AG04450 (cell line): ENCODE data around the gene LRRC28. TPM values are rescaled to one million over a fixed set of nuclear protein-coding genes. Genes with fewer than 3 reads are reported as not detected.

ENCODE experiments used
- CTCF ChIA-PET: fragments of 300-600, 350-600 bp; formaldehyde crosslinking; extraction: SDS; loops from one replicate; lab custom pipeline; 2022; ENCODE audit warnings: antibody characterized with exemption, inconsistent platforms; lab: Charles Lee
- POLR2A ChIA-PET: fragments of 350-600 bp; formaldehyde crosslinking; extraction: SDS; loops from one replicate; lab custom pipeline; 2021; ENCODE audit warnings: antibody characterized with exemption, inconsistent platforms; lab: Yijun Ruan, JAX
- DNase-seq: peaks from one replicate; pipeline ENCODE4 v3.0.0-alpha.2; 2011; ENCODE audit warnings: low read depth, low spot score
- H3K27ac ChIP-seq: one replicate; pipeline ENCODE4 v1.5.1; 2012; ENCODE audit warnings: low read depth, low read length, control low read depth
- H3K27me3 ChIP-seq: one replicate; pipeline ENCODE4 v1.6.0; 2012; ENCODE audit warnings: low read length; ENCODE audit not compliant: control insufficient read depth, insufficient read depth
- H3K4me3 ChIP-seq: 2 replicates; pipeline ENCODE4 v1.5.1; 2011; ENCODE audit warnings: mild to moderate bottlenecking, low read depth, low read length, control low read depth
- H3K9me3 ChIP-seq: 2 replicates; pipeline ENCODE4 v1.5.1; 2012; ENCODE audit warnings: low read length; ENCODE audit not compliant: control insufficient read depth, insufficient read depth
- CTCF ChIP-seq: IDR thresholded peaks from 2 replicates; pipeline ENCODE4 v1.5.1; 2011; ENCODE audit warnings: low read depth, low read length, control low read depth, inconsistent platforms
- polyA plus RNA-seq: library from polyadenylated mRNA; depleted of rRNA; stranded (reverse); fragments of >200 nt; gene quantifications from 2 replicates; pipeline ENCODE4 v1.2.3, GENCODE V29; 2011

Gene LRRC28
- polyA plus RNA-seq, 1 experiment = 29.8 TPM

- POLR2A ChIA-PET = no interaction called here
- DNase-seq = no peak
- H3K27ac ChIP-seq = no peak overlapping the region
- H3K4me3 ChIP-seq = no peak overlapping the region
- no peak for TF ChIP-seq CTCF
- no peaks in the 10 kb centered on the region for H3K27me3 ChIP-seq
- CTCF ChIA-PET = no interaction called here
- no peaks in the 10 kb centered on the region; the same call in 1 of the 2 replicates for H3K9me3 ChIP-seq
Measured at GRCh38 chr15:99368743-99369142, 117.5 kb downstream of the LRRC28 start.

GRCh38 chr15:99369196-99369595 is 117.9 kb downstream of the LRRC28 start:
- no peak overlapping the region for H3K27ac ChIP-seq
- DNase-seq = no peak
- POLR2A ChIA-PET = no interaction called here
- H3K4me3 ChIP-seq = no peak overlapping the region
- H3K27me3 ChIP-seq = no peaks in the 10 kb centered on the region
- no peaks in the 10 kb centered on the region; the same call in 1 of the 2 replicates for H3K9me3 ChIP-seq
- no peak for TF ChIP-seq CTCF
- CTCF ChIA-PET = no interaction called here

- no peak overlapping the region for H3K4me3 ChIP-seq
- no peak for TF ChIP-seq CTCF
- H3K9me3 ChIP-seq = no peaks in the 10 kb centered on the region
- POLR2A ChIA-PET = interaction anchor here (0.5 kb wide), 1 partner anchor 31 kb away, joined by 3 read pairs; no protein-coding TSS in a partner anchor
- H3K27ac ChIP-seq = no peak overlapping the region
- no peaks in the 10 kb centered on the region for H3K27me3 ChIP-seq
- CTCF ChIA-PET = interaction anchor here (0.8 to 2.2 kb wide), 7 partner anchors 11 to 332 kb away, joined by 3 to 15 read pairs (median 4); no protein-coding TSS in a partner anchor
- no peak for DNase-seq
Measured at GRCh38 chr15:99371180-99372103, 120.2 kb downstream of the LRRC28 start.

DNA sequence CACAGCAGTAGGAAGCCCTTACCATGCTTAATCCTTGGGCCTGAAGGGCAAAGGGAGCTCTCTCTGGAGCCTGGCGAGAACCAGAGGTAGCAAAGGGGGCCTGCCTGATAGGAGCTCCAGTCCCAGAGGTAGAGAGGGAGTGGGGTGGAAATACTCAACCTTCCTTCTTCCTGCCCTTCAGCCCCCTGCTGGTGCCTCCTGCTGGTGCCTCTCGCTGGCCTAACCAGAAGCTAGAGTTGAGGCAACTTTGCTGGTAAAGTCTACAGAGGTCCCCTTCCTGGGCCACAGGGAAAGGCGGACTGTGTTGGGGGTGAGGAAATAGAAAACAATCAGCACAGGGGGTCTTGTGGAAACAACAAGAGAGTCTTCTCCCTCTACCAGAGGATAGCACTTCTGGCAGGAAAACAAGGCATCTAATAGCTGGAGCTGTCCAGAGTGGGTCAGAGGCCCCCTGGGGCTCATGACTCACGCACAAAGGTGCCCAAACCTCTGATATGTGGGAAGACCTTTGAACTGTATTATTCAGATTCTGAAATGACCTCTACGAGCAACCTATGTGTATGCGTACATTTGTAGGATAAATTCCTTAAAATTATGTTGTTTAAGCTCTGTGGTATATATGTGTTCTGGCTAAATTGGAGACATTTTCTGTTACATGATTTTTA is 133.9 kb downstream of the LRRC28 start:
- H3K27me3 ChIP-seq = no peaks in the 10 kb centered on the region
- H3K27ac ChIP-seq = no peak overlapping the region
- DNase-seq = no peak
- ChIA-PET CTCF (interaction anchor here (0.5 to 4.5 kb wide), 3 partner anchors 13 to 319 kb away, joined by 3 to 22 read pairs (median 4); no protein-coding TSS in a partner anchor), POLR2A (no interaction called here)
- no peaks in the 10 kb centered on the region for H3K9me3 ChIP-seq
- no peak overlapping the region for H3K4me3 ChIP-seq
- TF ChIP-seq CTCF = no peak
